ENCODE measurements around the gene MYADM.

Gene MYADM

GRCh38 chr19:53883741-53884140 lies 16.1 kb downstream of the MYADM start:
- peaks cover 6% of the 10 kb centered on the region for H3K4me1 ChIP-seq (ENCODE audit: insufficient read depth, insufficient read length)
- H3K9me3 ChIP-seq (ENCODE audit: insufficient read depth, low read length) = no peaks in the 10 kb centered on the region
- no peaks in the 10 kb centered on the region for H3K36me3 ChIP-seq (ENCODE audit: insufficient read depth, insufficient read length, low read length)
- H3K27me3 ChIP-seq (ENCODE audit: insufficient read depth, insufficient read length) = peaks cover 38% of the 10 kb centered on the region
- H3K4me3 ChIP-seq (ENCODE audit: insufficient read length, low read depth) = no peak overlapping the region
- TF ChIP-seq YY1 (IDR thresholded peaks at IDR 0.05; ENCODE audit: insufficient read depth, insufficient read length) (no peak), ZNF274 (IDR thresholded peaks at IDR 0.05; ENCODE audit: low read depth, low read length) (no peak), SUZ12 (IDR thresholded peaks at IDR 0.05; ENCODE audit: extremely low read depth, insufficient read depth, insufficient read length) (no peak)
- no peak overlapping the region for H3K9ac ChIP-seq (ENCODE audit: insufficient read length, low read depth)
- DNase-seq (ENCODE audit: low read depth, low spot score) = no peak

GRCh38 chr19:53884256-53884655 lies 16.6 kb downstream of the MYADM start:
- H3K9ac ChIP-seq (ENCODE audit: insufficient read length, low read depth) = no peak overlapping the region
- H3K9me3 ChIP-seq (ENCODE audit: insufficient read depth, low read length) = no peaks in the 10 kb centered on the region
- peaks cover 6% of the 10 kb centered on the region for H3K4me1 ChIP-seq (ENCODE audit: insufficient read depth, insufficient read length)
- no peak for TF ChIP-seq YY1 (IDR thresholded peaks at IDR 0.05; ENCODE audit: insufficient read depth, insufficient read length)
- no peak for TF ChIP-seq ZNF274 (IDR thresholded peaks at IDR 0.05; ENCODE audit: low read depth, low read length)
- no peak overlapping the region for H3K4me3 ChIP-seq (ENCODE audit: insufficient read length, low read depth)
- no peaks in the 10 kb centered on the region for H3K36me3 ChIP-seq (ENCODE audit: insufficient read depth, insufficient read length, low read length)
- DNase-seq (ENCODE audit: low read depth, low spot score) = no peak
- peaks cover 38% of the 10 kb centered on the region for H3K27me3 ChIP-seq (ENCODE audit: insufficient read depth, insufficient read length)

- H3K36me3 ChIP-seq (ENCODE audit: insufficient read depth, insufficient read length, low read length) = no peaks in the 10 kb centered on the region
- DNase-seq (ENCODE audit: low read depth, low spot score) = no peak
- no peak for TF ChIP-seq SUZ12 (IDR thresholded peaks at IDR 0.05; ENCODE audit: extremely low read depth, insufficient read depth, insufficient read length)
- peaks cover 34% of the 10 kb centered on the region for H3K27me3 ChIP-seq (ENCODE audit: insufficient read depth, insufficient read length)
- peaks cover 6% of the 10 kb centered on the region for H3K4me1 ChIP-seq (ENCODE audit: insufficient read depth, insufficient read length)
- H3K9me3 ChIP-seq (ENCODE audit: insufficient read depth, low read length) = no peaks in the 10 kb centered on the region
- H3K9ac ChIP-seq (ENCODE audit: insufficient read length, low read depth) = no peak overlapping the region
- H3K4me3 ChIP-seq (ENCODE audit: insufficient read length, low read depth) = no peak overlapping the region
These were observed 17.4 kb downstream of the MYADM start for GRCh38 chr19:53885036-53885435.

- Histone ChIP-seq H3K4me1 (ENCODE audit: insufficient read depth, insufficient read length) (peaks cover 7% of the 10 kb centered on the region), H3K36me3 (ENCODE audit: insufficient read depth, insufficient read length, low read length) (no peaks in the 10 kb centered on the region), H3K27me3 (ENCODE audit: insufficient read depth, insufficient read length) (no peaks in the 10 kb centered on the region), H3K4me3 (ENCODE audit: insufficient read length, low read depth) (no peak overlapping the region), H3K9me3 (ENCODE audit: insufficient read depth, low read length) (no peaks in the 10 kb centered on the region), H3K9ac (ENCODE audit: insufficient read length, low read depth) (no peak overlapping the region)
- DNase-seq (ENCODE audit: low read depth, low spot score) = no peak
- no peak for TF ChIP-seq SUZ12 (IDR thresholded peaks at IDR 0.05; ENCODE audit: extremely low read depth, insufficient read depth, insufficient read length)
- TF ChIP-seq YY1 (IDR thresholded peaks at IDR 0.05; ENCODE audit: insufficient read depth, insufficient read length) = no peak
- no peak for TF ChIP-seq ZNF274 (IDR thresholded peaks at IDR 0.05; ENCODE audit: low read depth, low read length)
These were observed 24.8 kb downstream of the MYADM start for GRCh38 chr19:53892301-53892980.

- Histone ChIP-seq H3K4me3 (ENCODE audit: insufficient read length, low read depth) (no peak overlapping the region), H3K36me3 (ENCODE audit: insufficient read depth, insufficient read length, low read length) (no peaks in the 10 kb centered on the region), H3K4me1 (ENCODE audit: insufficient read depth, insufficient read length) (peaks cover 8% of the 10 kb centered on the region), H3K9me3 (ENCODE audit: insufficient read depth, low read length) (no peaks in the 10 kb centered on the region), H3K9ac (ENCODE audit: insufficient read length, low read depth) (no peak overlapping the region), H3K27me3 (ENCODE audit: insufficient read depth, insufficient read length) (no peaks in the 10 kb centered on the region)
- DNase-seq (ENCODE audit: low read depth, low spot score) = no peak
- TF ChIP-seq YY1 (IDR thresholded peaks at IDR 0.05; ENCODE audit: insufficient read depth, insufficient read length) (no peak), SUZ12 (IDR thresholded peaks at IDR 0.05; ENCODE audit: extremely low read depth, insufficient read depth, insufficient read length) (no peak), ZNF274 (IDR thresholded peaks at IDR 0.05; ENCODE audit: low read depth, low read length) (no peak)
These were observed 25.3 kb downstream of the MYADM start for GRCh38 chr19:53892981-53893325.

GRCh38 chr19:53894707-53895106 lies 27.0 kb downstream of the MYADM start:
- TF ChIP-seq YY1 (IDR thresholded peaks at IDR 0.05; ENCODE audit: insufficient read depth, insufficient read length) = no peak
- no peak for TF ChIP-seq ZNF274 (IDR thresholded peaks at IDR 0.05; ENCODE audit: low read depth, low read length)
- TF ChIP-seq SUZ12 (IDR thresholded peaks at IDR 0.05; ENCODE audit: extremely low read depth, insufficient read depth, insufficient read length) = no peak
- H3K4me3 ChIP-seq (ENCODE audit: insufficient read length, low read depth) = no peak overlapping the region
- no peaks in the 10 kb centered on the region for H3K9me3 ChIP-seq (ENCODE audit: insufficient read depth, low read length)
- peaks cover 11% of the 10 kb centered on the region for H3K4me1 ChIP-seq (ENCODE audit: insufficient read depth, insufficient read length)
- no peaks in the 10 kb centered on the region for H3K36me3 ChIP-seq (ENCODE audit: insufficient read depth, insufficient read length, low read length)
- H3K27me3 ChIP-seq (ENCODE audit: insufficient read depth, insufficient read length) = no peaks in the 10 kb centered on the region
- no peak overlapping the region for H3K9ac ChIP-seq (ENCODE audit: insufficient read length, low read depth)
- DNase-seq (ENCODE audit: low read depth, low spot score) = no peak

- no peaks in the 10 kb centered on the region for H3K27me3 ChIP-seq (ENCODE audit: insufficient read depth, insufficient read length)
- peaks cover 11% of the 10 kb centered on the region for H3K4me1 ChIP-seq (ENCODE audit: insufficient read depth, insufficient read length)
- TF ChIP-seq SUZ12 (IDR thresholded peaks at IDR 0.05; ENCODE audit: extremely low read depth, insufficient read depth, insufficient read length) (no peak), ZNF274 (IDR thresholded peaks at IDR 0.05; ENCODE audit: low read depth, low read length) (no peak), YY1 (IDR thresholded peaks at IDR 0.05; ENCODE audit: insufficient read depth, insufficient read length) (no peak)
- no peaks in the 10 kb centered on the region for H3K9me3 ChIP-seq (ENCODE audit: insufficient read depth, low read length)
- DNase-seq (ENCODE audit: low read depth, low spot score) = no peak
- H3K4me3 ChIP-seq (ENCODE audit: insufficient read length, low read depth) = no peak overlapping the region
- no peaks in the 10 kb centered on the region for H3K36me3 ChIP-seq (ENCODE audit: insufficient read depth, insufficient read length, low read length)
- no peak overlapping the region for H3K9ac ChIP-seq (ENCODE audit: insufficient read length, low read depth)
These were observed 29.0 kb downstream of the MYADM start for GRCh38 chr19:53896682-53897081.

Data from NT2/D1 (cell line).